Activated T-helper 1 cell treated with anti-CD3 and anti-CD28 coated beads, Interleukin-2, amount 50 U/mL, for 16 hours (primary cell): Measurements from ENCODE around the gene PLXND1.

Experiments
- DNase-seq, 2 donors: peaks; one replicate each; pipeline ENCODE4 v3.0.0-alpha.2; 2020; ENCODE audit warnings: low read depth in 1 of 2, low spot score in 1 of 2

The PLXND1 gene

GRCh38 chr3:129586746-129587430 lies 19.6 kb downstream of the PLXND1 start:
- DNase-seq, result no peak

GRCh38 chr3:129585949-129586657 lies 20.4 kb downstream of the PLXND1 start:
- no peak for DNase-seq

- DNase-seq, result no peak
These were observed 21.8 kb downstream of the PLXND1 start for GRCh38 chr3:129584631-129585030.

GRCh38 chr3:129583289-129583688 lies 23.2 kb downstream of the PLXND1 start:
- no peak for DNase-seq

GRCh38 chr3:129582799-129583198 lies 23.7 kb downstream of the PLXND1 start:
- no peak for DNase-seq

GRCh38 chr3:129581623-129582022 lies 24.9 kb downstream of the PLXND1 start:
- DNase-seq, result no peak

- no peak for DNase-seq
These were observed 26.5 kb downstream of the PLXND1 start for GRCh38 chr3:129579991-129580390.

- DNase-seq, result no peak
These were observed 28.3 kb downstream of the PLXND1 start for GRCh38 chr3:129577925-129578786.

GRCh38 chr3:129577366-129577765 lies 29.1 kb downstream of the PLXND1 start:
- no peak for DNase-seq

GRCh38 chr3:129576514-129577352 lies 29.7 kb downstream of the PLXND1 start:
- peak; percentile 20 to 42 for DNase-seq

- DNase-seq, result no peak
These were observed 30.5 kb downstream of the PLXND1 start for GRCh38 chr3:129575997-129576384.

GRCh38 chr3:129575233-129575996 lies 31.1 kb downstream of the PLXND1 start:
- DNase-seq, result no peak

GRCh38 chr3:129574206-129574605 lies 32.3 kb downstream of the PLXND1 start:
- no peak for DNase-seq

GRCh38 chr3:129573493-129573892 lies 33.0 kb downstream of the PLXND1 start:
- DNase-seq, result no peak

GRCh38 chr3:129572603-129573002 lies 33.9 kb downstream of the PLXND1 start:
- DNase-seq, result no peak

- DNase-seq, result no peak
These were observed 34.6 kb downstream of the PLXND1 start for GRCh38 chr3:129571605-129572547.

GRCh38 chr3:129569856-129570255 lies 36.6 kb downstream of the PLXND1 start:
- no peak for DNase-seq

GRCh38 chr3:129567939-129568338 lies 38.5 kb downstream of the PLXND1 start:
- no peak for DNase-seq

GRCh38 chr3:129567176-129567705 lies 39.2 kb downstream of the PLXND1 start:
- no peak for DNase-seq
